Right renal pelvis (tissue), 4 donors: Measurements from ENCODE around the gene GLT6D1. TPM values are rescaled to one million over a fixed set of nuclear protein-coding genes. Genes with fewer than 3 reads are reported as not detected.
"Not testable (repeated sequence)": the region's sequence is repeated elsewhere in the genome, so short reads cannot be mapped to it uniquely, and the experiment has no call there.

Experiments used
- DNase-seq, 4 donors: peaks; one replicate each; pipeline ENCODE4 v3.0.0-alpha.2; 2013; ENCODE audit warnings: low read depth in 4 of 4, low spot score in 3 of 4, missing footprints in 1 of 4
- polyA plus RNA-seq, 4 donors: library from polyadenylated mRNA; unstranded; fragments of 120-200 nt; gene quantifications; one replicate each; pipeline ENCODE4 v1.2.1, GENCODE V29; 2013; ENCODE audit not compliant: insufficient read length in 4 of 4

The GLT6D1 gene
- polyA plus RNA-seq, 4 donors: not detected

GRCh38 chr9:135665795-135666189, 26.5 kb upstream of the GLT6D1 start:
- no peak for DNase-seq

DNA sequence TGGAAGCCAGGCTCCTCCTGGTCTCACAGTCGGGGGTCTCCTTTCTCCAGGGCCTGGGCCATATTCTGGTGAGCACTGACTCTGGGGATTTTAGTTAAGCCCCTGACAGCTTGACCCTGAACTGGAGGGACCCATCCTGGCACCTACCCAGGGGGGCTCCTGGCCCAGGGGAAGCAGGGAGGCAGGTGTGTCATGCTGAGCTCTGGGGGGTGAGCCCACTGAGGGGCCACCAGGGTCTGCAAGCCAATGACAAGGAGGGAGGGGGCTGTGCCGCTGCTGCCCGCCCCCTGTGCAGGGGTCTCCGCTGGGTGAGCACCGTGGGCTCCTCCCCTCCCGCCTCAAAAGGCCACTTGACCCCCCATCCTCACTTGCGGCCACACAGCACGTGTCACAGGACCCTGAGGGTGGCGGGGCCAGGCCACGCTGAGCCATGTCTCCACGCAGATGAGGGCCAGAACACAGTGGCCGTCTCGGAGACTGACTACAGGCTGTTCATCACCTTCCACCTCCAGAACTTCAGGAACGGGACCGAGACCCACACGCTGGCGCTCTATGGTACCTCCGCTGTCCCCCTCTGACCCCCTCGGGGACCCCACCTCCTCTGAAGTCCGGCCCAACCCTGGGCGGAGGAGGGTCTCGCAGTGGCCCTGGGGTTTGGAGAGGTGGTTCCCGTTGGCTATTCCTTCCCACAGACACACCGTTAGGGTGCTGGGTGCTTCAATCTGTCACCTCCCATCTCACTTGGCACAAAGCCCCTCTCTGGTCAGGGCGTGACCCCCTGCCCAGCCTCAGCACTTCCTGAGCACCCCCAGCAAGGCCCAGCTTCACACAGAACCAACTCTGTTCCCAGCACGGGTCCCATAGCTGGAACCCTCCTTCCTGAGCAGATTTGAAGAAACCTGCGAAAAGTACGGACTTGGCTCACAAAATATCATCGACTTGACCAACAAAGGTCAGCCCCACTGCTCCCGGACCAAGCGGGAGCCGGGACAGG, 25.8 kb upstream of the GLT6D1 start:
- DNase-seq: no peak

DNA sequence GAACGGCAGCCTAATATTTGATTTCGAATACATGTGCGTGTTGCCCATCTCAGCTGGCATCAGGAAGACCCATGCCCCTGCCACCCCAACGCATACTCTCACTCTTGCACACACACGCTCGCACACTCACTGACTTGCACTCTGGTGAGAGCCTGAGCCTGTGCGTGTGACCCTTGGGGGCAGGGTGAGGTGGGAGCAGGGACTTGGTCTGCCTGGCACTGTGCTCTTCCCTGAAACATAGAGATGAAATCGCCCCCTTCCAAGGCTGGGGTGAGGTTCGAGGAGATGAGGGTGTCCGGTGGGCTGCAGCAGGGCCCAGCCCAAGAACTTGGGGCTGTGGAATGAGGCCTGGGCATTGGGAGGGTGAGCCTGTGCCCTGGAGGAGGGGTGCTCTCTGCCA, 24.9 kb upstream of the GLT6D1 start:
- DNase-seq: no peak

- DNase-seq: no peak
Measured at GRCh38 chr9:135663857-135664256, 24.5 kb upstream of the GLT6D1 start.

DNA sequence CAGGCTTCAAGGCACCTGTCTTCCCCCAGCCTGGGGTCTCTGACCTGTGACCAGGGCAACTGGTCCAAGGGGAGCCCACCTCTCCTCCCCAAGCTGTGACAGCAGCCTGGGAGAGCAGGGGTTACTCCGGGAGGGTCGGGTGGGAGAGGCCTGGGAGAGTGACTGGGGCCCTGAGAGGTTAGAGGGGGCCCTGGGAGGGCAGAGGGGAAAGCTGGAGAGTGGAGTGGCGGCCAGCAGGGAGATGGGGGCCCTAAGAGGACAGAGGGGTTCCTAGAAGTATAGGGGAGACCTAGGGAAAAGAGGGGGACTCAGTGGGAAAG, 24.1 kb upstream of the GLT6D1 start:
- DNase-seq: no peak

DNA sequence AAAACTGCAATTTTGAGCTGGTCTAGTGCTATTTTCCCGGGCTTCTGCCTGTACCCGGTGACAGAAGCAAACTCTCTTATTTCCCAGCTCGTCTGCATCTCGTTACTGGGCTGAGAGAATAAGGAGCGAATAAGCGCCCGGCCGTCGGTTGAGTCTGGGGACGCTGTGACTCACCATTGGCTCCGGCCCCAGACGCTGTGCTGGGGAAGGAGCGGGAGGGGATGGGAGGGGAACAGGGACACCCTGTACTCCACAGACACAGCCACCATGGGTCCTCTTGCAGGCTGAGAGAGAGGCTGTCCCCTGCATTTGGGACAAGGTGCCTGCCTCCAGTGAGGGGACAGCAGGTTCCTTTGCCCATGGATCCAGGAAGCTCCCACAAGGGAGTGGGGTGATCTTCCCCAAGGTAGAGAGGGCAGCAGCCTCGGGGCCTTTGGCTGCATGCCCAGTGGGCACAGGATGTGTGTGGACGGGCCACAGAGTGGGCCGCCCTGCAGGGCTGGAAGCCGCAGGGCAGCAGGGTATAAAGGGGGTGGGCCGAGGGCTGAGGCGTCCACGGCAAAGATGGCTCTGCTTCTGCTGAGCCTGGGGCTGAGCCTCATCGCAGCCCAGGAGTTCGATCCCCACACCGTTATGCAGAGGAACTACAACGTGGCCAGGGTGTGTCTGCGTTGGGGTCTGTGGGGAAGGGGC, 23.6 kb upstream of the GLT6D1 start, which contains the start of gene LCN9:
Gene LCN9 (plus strand): TSS at position 552 of the 693 bp plus-strand sequence. CDS start 13 bp downstream, at position 565.
- no peak for DNase-seq

- peak in 2 of 4 donors; percentile 4 to 7 for DNase-seq
Measured at GRCh38 chr9:135661816-135662560, 22.6 kb upstream of the GLT6D1 start.

DNA sequence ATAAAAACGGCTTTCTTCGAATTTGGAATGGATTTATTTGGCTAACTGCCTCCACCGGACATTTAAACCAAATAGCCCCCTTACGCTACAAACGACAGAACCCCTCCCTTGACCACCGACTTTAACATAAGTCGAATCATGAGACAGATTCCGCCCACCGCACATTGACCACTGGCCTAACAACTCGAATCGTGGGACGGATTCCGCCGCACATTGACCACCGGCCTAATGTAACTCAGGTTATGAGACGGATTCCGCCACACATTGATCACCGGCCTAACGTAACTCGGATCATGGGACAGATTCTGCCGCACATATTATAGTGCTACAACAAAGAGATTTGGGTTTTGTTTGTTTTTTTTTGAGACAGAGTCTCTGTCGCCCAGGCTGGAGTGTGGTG, 21.1 kb upstream of the GLT6D1 start:
- no peak for DNase-seq

DNA sequence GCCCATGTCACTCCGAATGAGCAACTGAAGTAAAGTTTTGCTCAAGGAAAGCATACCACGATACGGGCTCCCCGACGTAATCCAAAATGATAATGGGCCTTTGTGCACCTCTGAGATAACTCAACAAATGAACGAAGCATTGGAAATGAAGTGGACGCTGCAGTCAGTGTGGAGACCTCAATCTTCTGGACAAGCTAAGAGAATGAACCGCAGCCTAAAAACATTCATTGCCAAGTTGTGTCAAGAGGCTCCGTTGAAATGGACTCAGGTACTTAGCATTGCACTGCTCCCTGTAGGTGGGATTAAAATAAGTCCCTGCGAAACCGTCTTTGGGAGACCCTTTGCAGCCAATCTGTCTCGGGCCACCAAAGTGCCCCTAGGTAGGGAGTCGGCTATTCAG, 19.9 kb upstream of the GLT6D1 start:
- DNase-seq: no peak

- no peak for DNase-seq
Measured at GRCh38 chr9:135657416-135657815, 18.1 kb upstream of the GLT6D1 start.

GRCh38 chr9:135655317-135655716, 16.0 kb upstream of the GLT6D1 start:
- no peak for DNase-seq

DNA sequence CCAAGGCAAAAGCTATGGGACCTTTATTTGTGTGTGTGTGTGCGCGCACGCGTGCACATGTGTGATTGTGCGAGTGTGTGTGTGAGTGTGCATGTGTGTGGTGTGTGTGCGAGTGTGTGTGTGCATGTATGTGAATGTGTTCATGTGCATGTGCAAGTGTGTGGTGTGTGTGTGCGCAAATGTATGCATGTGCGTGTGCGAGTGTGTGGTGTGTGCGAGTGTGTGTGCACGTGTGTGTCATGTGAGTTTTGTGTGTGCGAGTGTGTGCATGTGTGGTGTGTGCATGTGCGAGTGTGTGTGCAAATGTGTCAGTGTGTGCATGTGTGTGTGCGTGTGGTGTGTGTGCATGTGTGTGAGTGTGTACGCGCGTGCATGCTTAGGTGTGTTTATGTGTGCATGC, 11.1 kb upstream of the GLT6D1 start:
- DNase-seq: no peak

- DNase-seq: no peak
Measured at GRCh38 chr9:135649508-135649907, 10.2 kb upstream of the GLT6D1 start.

- no peak for DNase-seq
Measured at GRCh38 chr9:135648494-135649410, 9.4 kb upstream of the GLT6D1 start.

- no peak for DNase-seq
Measured at GRCh38 chr9:135647884-135648283, 8.5 kb upstream of the GLT6D1 start.

- DNase-seq: no peak
Measured at GRCh38 chr9:135644631-135645218, 5.4 kb upstream of the GLT6D1 start.

GRCh38 chr9:135641745-135642144, 2.4 kb upstream of the GLT6D1 start:
- DNase-seq: no peak

- DNase-seq: no peak
Measured at GRCh38 chr9:135641047-135641446, 1.7 kb upstream of the GLT6D1 start.

GRCh38 chr9:135636930-135637530, 2.3 kb downstream of the GLT6D1 start:
- DNase-seq: not testable (repeated sequence)
